ENCODE results near the gene STK26.
A peak's percentile ranks its signal among the peaks of the same experiment; 100 is the strongest.
"Not testable (repeated sequence)": the region's sequence is repeated elsewhere in the genome, so short reads cannot be mapped to it uniquely, and the experiment has no call there.

Gene STK26

GRCh38 chrX:132037479-132037993 lies 14.4 kb downstream of the STK26 start:
- DNase-seq (ENCODE audit: low read depth): no peak

DNA sequence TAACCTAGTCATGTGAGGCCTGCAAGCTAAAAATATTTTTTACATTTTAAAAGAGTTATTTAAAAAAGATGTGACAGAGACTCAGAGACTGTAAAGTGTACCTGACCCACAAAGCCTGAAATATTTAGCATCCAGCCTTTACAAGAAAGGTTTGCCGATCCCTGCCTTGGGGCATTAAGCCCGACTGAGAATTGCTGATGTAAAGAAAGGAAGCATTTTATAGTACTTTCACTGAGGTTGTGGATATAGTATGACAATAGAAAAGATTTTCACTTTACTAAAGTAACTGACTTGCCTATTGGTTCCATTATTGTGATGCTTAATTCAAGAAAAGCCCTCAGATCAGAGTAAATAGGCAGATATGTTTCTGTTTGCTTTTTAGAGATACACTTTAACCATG lies 17.0 kb downstream of the STK26 start:
- DNase-seq (ENCODE audit: low read depth): no peak

- DNase-seq (ENCODE audit: low read depth): no peak
Observed at GRCh38 chrX:132041015-132041414, 17.9 kb downstream of the STK26 start.

GRCh38 chrX:132043977-132044376 lies 20.9 kb downstream of the STK26 start:
- no peak for DNase-seq (ENCODE audit: low read depth)

GRCh38 chrX:132044953-132045352 lies 21.9 kb downstream of the STK26 start:
- no peak for DNase-seq (ENCODE audit: low read depth)

GRCh38 chrX:132045456-132045855 lies 22.4 kb downstream of the STK26 start:
- DNase-seq (ENCODE audit: low read depth): no peak

GRCh38 chrX:132046533-132046932 lies 23.4 kb downstream of the STK26 start:
- no peak for DNase-seq (ENCODE audit: low read depth)

- not testable (repeated sequence) for DNase-seq (ENCODE audit: low read depth)
Observed at GRCh38 chrX:132051778-132052177, 28.7 kb downstream of the STK26 start.

DNA sequence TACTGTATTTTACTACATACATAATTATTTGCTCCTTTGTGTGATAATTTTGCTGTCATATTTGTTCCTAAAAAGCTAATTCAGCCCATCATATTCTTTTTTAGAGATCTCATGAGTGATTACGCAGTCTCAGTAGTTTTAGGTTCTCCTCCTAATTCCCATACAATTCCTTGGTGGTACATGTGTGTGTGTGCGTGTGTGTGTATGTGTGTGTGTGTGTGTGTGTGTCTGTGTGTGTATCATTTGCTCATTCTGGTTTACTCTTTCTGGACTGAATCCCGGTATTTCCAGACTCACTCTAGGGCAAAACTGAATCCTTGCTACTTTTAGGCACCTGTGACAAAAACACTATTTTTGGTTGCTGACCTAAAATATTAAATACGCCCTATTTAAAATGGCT lies 34.9 kb downstream of the STK26 start:
- no peak for DNase-seq (ENCODE audit: low read depth)

- no peak for DNase-seq (ENCODE audit: low read depth)
Observed at GRCh38 chrX:132058975-132059374, 35.9 kb downstream of the STK26 start.

DNA sequence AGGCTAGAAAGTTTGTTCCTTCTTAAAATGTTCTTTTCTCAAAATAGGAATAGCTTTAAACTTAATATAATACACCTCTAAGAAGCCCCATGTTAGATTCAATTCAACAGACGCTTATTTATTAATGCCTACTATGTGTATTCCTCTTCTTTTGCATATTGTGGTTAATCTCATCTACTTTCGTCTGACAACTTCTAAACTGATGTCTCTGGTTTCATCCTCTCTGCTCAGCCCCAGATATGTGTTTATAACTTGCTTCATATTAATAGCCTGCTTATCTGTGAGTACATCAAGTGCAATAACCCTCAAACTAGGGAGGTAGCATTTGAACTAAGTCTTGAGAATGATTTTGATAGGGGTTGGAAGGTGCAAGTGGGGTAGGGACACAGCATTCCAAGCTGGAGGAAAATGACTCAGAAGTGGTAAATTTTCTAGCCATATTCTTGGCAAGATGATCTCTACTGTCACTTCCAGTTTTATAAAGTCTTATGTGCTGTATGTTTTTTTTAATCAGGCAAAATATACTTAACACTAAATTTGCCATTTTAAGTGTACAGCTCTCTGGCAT lies 37.0 kb downstream of the STK26 start:
- no peak for DNase-seq (ENCODE audit: low read depth)

DNA sequence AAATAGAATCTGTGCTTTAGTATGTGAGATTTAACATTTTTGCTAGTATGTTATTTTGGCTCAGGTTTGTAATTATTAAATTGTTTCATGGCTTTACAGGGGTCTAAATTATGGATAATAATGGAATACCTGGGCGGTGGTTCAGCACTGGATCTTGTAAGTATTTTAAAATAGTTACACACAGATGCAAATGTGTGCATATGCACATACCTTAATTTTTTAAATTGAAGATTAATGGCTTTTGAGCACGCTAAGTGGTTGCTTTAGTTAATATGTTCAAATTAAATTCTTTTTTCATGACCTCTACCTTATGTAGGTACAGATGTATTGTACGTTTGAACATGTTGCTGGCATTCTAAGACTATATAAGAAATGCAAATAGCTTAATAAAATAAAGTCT lies 40.2 kb downstream of the STK26 start:
- DNase-seq (ENCODE audit: low read depth): no peak

- DNase-seq (ENCODE audit: low read depth): no peak
Observed at GRCh38 chrX:132063862-132064261, 40.8 kb downstream of the STK26 start.

- no peak for DNase-seq (ENCODE audit: low read depth)
Observed at GRCh38 chrX:132068405-132068804, 45.3 kb downstream of the STK26 start.

GRCh38 chrX:132071254-132071653 lies 48.2 kb downstream of the STK26 start:
- DNase-seq (ENCODE audit: low read depth): no peak

DNA sequence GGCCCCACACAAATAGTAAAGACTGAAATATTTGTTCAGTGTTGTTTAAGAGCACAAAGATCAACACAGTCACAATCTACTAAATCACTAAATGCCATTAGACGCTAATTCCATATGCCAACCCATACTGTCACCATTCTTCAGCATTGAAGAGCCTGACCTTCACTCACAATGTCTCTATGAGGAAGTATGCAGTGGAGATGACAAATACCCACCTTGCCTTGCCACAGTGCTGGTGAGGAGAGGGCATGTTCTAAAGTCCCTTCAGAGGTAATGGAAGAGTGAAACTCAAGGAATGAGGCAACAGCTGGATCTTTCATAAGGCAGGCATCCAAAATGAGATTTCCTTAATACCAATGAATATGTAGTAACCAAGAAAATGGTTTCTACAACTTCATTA lies 54.3 kb downstream of the STK26 start:
- DNase-seq (ENCODE audit: low read depth): no peak

DNA sequence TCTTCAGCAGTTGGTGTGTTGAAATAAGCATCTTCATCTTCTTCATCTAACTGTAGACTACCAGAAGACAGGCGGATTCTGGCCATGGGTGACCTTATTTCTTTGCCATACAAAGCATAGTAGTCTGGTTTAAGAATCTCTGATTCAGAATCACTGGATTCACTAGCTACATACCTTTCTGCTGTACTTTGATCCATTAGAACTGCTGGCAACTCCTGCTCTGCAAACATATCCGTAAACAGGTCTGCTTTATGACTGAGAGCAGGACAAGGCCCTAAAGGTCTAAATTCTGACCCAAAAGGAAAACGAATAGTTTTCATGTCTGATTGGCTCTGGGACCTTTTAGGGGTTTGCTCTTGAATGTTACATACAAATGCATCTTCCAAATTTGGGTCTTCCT lies 54.8 kb downstream of the STK26 start:
- no peak for DNase-seq (ENCODE audit: low read depth)

- DNase-seq (ENCODE audit: low read depth): no peak
Observed at GRCh38 chrX:132085786-132086185, 62.7 kb downstream of the STK26 start.

DNA sequence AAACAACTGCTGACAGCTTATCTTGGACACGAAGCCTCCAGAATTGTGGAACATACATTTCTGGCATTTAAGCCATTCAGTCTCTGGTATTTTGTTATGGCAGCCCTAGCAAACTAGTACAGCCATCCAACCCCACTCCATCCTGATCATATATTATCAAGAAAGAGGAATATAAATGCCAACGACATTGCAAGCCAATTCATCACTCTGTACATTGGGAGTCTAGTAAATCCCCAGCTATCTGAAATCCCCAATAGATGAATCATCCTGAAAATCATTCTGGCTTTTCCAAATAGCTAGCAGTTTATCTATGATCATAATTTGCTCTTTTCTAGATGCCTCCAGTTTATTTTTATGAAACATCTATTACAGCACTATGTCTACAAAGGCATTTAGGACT lies 63.6 kb downstream of the STK26 start:
- DNase-seq (ENCODE audit: low read depth): no peak

DNA sequence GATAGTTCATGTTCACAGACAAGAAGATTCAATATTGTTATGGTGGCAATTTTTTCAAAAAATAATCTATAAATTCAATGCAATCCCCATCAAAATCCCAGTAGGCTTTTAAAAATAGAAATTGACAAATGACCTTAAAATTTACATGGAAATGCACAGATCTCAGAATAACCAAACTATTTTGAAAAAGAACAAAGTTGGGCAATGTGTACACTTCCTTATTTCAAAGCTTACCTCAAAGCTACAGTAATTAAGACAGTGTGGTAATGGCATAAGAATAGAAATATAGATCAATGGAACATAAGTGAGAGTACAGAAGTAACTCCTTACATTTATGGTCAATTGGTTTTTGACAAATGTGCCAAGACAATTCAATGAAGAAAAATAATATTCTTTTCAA lies 65.8 kb downstream of the STK26 start:
- DNase-seq (ENCODE audit: low read depth): no peak

DNA sequence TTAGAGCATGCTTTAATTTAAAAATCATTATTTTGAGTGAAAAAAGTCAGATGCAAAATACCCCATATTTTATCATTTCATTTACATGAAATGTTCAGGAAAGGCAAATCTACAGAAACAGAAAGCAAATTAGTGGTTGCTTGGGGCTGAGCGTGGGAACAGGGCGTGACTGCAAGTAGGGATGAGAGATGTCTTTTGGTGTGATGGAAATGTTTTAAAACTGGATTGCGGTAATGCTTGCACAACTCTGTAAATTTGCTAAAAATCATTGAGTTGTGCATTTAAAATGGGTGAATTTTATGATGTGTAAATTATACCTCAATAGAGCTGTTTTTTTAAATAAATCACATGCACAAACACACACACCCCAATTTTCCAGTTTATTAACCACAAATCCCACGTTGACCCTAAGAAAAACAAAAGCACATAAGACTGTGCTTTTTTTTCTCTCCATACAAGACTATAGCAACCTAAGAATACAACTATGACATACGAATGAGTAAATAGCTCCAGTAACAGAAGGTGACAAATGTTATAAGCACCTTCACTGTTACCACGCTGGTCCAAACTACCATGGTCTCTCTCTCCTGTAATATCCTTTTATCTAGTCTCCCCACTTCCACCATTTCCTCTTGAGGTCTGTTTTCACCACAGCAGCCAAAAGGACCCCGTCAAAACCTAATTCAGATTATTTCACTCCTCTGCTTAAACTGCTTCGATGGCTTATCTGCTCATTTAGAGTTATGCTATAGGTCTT lies 67.5 kb downstream of the STK26 start:
- no peak for DNase-seq (ENCODE audit: low read depth)

GRCh38 chrX:132092439-132093065 lies 69.5 kb downstream of the STK26 start:
- DNase-seq (ENCODE audit: low read depth): peak; percentile 56

DNA sequence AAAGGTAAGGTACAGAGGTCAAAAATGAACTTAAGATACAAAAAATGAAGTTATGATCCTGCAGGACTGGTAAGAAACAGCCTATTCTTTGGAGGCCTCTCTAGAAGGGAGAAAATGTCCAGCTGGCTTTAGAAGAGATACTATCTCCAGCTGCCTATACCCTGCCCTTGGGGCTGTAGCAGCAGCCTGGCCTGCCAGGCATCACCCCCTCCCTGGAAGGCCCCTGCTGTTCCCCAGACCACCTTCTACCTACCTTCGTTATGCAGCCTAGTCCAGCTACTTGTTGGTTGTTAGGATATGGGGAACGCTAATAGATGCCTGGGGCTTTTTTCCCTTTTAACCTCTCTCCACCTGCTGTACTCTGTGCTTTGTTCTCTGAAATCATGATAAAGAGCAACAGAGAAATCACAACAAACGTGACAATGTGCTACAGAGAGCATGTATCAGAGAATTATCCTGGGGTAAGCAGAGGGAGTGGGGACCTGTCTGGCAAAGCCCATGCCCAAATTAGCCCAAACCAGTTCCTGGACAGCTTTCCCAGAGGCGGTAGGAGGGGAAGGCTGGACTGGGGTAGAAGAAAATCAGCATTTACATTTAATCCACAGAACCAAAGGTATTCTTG lies 70.2 kb downstream of the STK26 start:
- DNase-seq (ENCODE audit: low read depth): no peak
